Naive thymus-derived CD4-positive, alpha-beta T cell (primary cell): ENCODE results near the gene PEX11G. TPM values are rescaled to one million over a fixed set of nuclear protein-coding genes. Genes with fewer than 3 reads are reported as not detected.

Experiments
- ATAC-seq: fragments of 150-1000 bp; cut with Tn5 transposase; 2 replicates; pipeline ENCODE4 v1.10.0; 2021; ENCODE audit warnings: mild to moderate bottlenecking, moderate library complexity
- CTCF ChIA-PET: fragments of 350-600 bp; sonication (Branson Sonifier 250); formaldehyde crosslinking; loops from one replicate; lab custom pipeline; 2021; ENCODE audit warnings: antibody characterized with exemption; lab: Charles Lee
- POLR2A ChIA-PET: fragments of 350-600 bp; sonication (Branson Sonifier 250); formaldehyde crosslinking; loops from one replicate; lab custom pipeline; 2021; ENCODE audit warnings: antibody characterized with exemption, inconsistent platforms; lab: Charles Lee
- DNase-seq, 9 donors: peaks; one replicate each; pipeline versions ENCODE4 v3.0.0 to v3.0.0-alpha.2; 2020 to 2022; ENCODE audit warnings: mixed read lengths in 1 of 9
- H3K27ac ChIP-seq: one replicate; pipeline ENCODE4 v1.7.0; 2013; ENCODE audit warnings: mild to moderate bottlenecking, low read depth, low read length, moderate library complexity
- H3K27me3 ChIP-seq, 2 donors: one replicate each; pipeline ENCODE4 v1.7.0; 2013; ENCODE audit warnings: low read length in 2 of 2, mild to moderate bottlenecking in 2 of 2, moderate library complexity in 2 of 2; ENCODE audit not compliant: control insufficient read depth in 2 of 2, insufficient read depth in 2 of 2
- H3K36me3 ChIP-seq, 3 experiments: 1 replicate in 2 of 3; 2 replicates in 1 of 3; pipeline ENCODE4 v1.7.0; 2013; ENCODE audit warnings: low read length in 3 of 3, mild to moderate bottlenecking in 3 of 3, moderate library complexity in 1 of 3; ENCODE audit not compliant: insufficient read depth in 3 of 3, control insufficient read depth in 2 of 3
- H3K4me1 ChIP-seq, 2 donors: one replicate each; pipeline ENCODE4 v1.7.0; 2013; ENCODE audit warnings: low read length in 2 of 2, mild to moderate bottlenecking in 2 of 2, moderate library complexity in 1 of 2; ENCODE audit not compliant: control insufficient read depth in 2 of 2, insufficient read depth in 2 of 2
- H3K4me3 ChIP-seq: 2 replicates; pipeline ENCODE4 v1.7.0; 2013; ENCODE audit warnings: mild to moderate bottlenecking, low read length
- H3K9me3 ChIP-seq, 3 experiments: 1 replicate in 2 of 3; 2 replicates in 1 of 3; pipeline ENCODE4 v1.7.0; 2013; ENCODE audit warnings: low read length in 3 of 3; ENCODE audit not compliant: control insufficient read depth in 2 of 3
- H3K27ac Mint-ChIP-seq, 9 donors: one replicate each; pipeline ENCODE4 v1.8.0; 2020 to 2022; ENCODE audit warnings: mixed read lengths in 9 of 9, mild to moderate bottlenecking in 8 of 9, moderate library complexity in 5 of 9, inconsistent platforms in 2 of 9
- H3K27me3 Mint-ChIP-seq, 5 donors: one replicate each; pipeline ENCODE4 v1.8.0; 2021 to 2022; ENCODE audit warnings: mixed read lengths in 5 of 5, mild to moderate bottlenecking in 1 of 5
- H3K36me3 Mint-ChIP-seq, 5 donors: one replicate each; pipeline ENCODE4 v1.8.0; 2020 to 2022; ENCODE audit warnings: mixed read lengths in 5 of 5, mild to moderate bottlenecking in 3 of 5, inconsistent platforms in 1 of 5
- H3K4me1 Mint-ChIP-seq, 7 donors: one replicate each; pipeline ENCODE4 v1.8.0; 2020 to 2022; ENCODE audit warnings: mixed read lengths in 7 of 7, mild to moderate bottlenecking in 3 of 7, inconsistent platforms in 1 of 7
- H3K4me3 Mint-ChIP-seq, 10 donors: one replicate each; pipeline ENCODE4 v1.8.0; 2020 to 2022; ENCODE audit warnings: mild to moderate bottlenecking in 10 of 10, mixed read lengths in 10 of 10, moderate library complexity in 6 of 10, inconsistent platforms in 2 of 10
- H3K9me3 Mint-ChIP-seq, 11 donors: one replicate each; pipeline ENCODE4 v1.8.0; 2020 to 2022; ENCODE audit warnings: mixed read lengths in 11 of 11, mild to moderate bottlenecking in 4 of 11, inconsistent platforms in 1 of 11, moderate library complexity in 1 of 11
- intact Hi-C, 2 donors: fragments of 100-400 bp; cut with micrococcal nuclease; formaldehyde crosslinking; loops; one replicate each; pipeline ENCODE4 v1.15.1; 2023
- polyA plus RNA-seq, 2 donors: library from polyadenylated mRNA; unstranded; fragments of 300-500 nt; fragmentation: Illumina TruSeq; gene quantifications; one replicate each; pipeline ENCODE4 v1.2.3, GENCODE V29; 2021
- total RNA-seq, 6 experiments: library from RNA in 5 of 6; stranded (reverse) in 5 of 6; gene quantifications; 1 replicate in 5 of 6; 2 replicates in 1 of 6; pipeline ENCODE4 v1.2.3 and lab custom pipeline; 2021 to 2026

The PEX11G gene
- total and polyA plus RNA-seq, 7 experiments from 2014 or later: 0.59 to 1.6 (median 0.77) TPM

- Mint-ChIP-seq H3K4me1 (peaks cover 0 to 20% (median 11%) of the 10 kb centered on the region in 7 donors), H3K9me3 (peaks cover 0 to 6% (median 0%) of the 10 kb centered on the region in 11 donors)
- H3K9me3 ChIP-seq: no peaks in the 10 kb centered on the region
Observed at GRCh38 chr19:7459773-7460172, 29.1 kb downstream of the PEX11G start.

GRCh38 chr19:7458675-7459074 lies 30.2 kb downstream of the PEX11G start:
- Mint-ChIP-seq H3K4me1 (peaks cover 0 to 30% (median 16%) of the 10 kb centered on the region in 7 donors), H3K27me3 (no peaks in the 10 kb centered on the region), H3K36me3 (peaks cover 7 to 63% (median 44%) of the 10 kb centered on the region in 5 donors), H3K9me3 (peaks cover 0 to 12% (median 0%) of the 10 kb centered on the region in 11 donors), H3K4me3 (no peak overlapping the region), H3K27ac (no peak overlapping the region)
- POLR2A ChIA-PET: no interaction called here
- no peaks in the 10 kb centered on the region for H3K4me1 ChIP-seq
- intact Hi-C loops: no loop called here
- H3K27me3 ChIP-seq: no peaks in the 10 kb centered on the region
- DNase-seq: no peak
- CTCF ChIA-PET: interaction anchor here (1.1 kb wide), 1 partner anchor 25 kb away, joined by 5 read pairs; no protein-coding TSS in a partner anchor
- no peak for ATAC-seq
- H3K9me3 ChIP-seq: no peaks in the 10 kb centered on the region
- no peak overlapping the region for H3K27ac ChIP-seq
- H3K4me3 ChIP-seq: no peak overlapping the region
- H3K36me3 ChIP-seq: peaks cover 50 to 100% (median 72%) of the 10 kb centered on the region in 3 experiments

More at GRCh38 chr19:7459773-7460172, 29.1 kb downstream of the PEX11G start:
- peak overlapping the region in 2 of 9 donors; percentile 45 to 52 for H3K27ac Mint-ChIP-seq
- H3K4me3 Mint-ChIP-seq: peak overlapping the region in 1 of 10 donors; percentile 18
- no peak overlapping the region for H3K4me3 ChIP-seq
- ChIA-PET CTCF (interaction anchor here (0.5 kb wide), 1 partner anchor 808 kb away, joined by 3 read pairs; no protein-coding TSS in a partner anchor), POLR2A (interaction anchor here (0.6 kb wide), 1 partner anchor 954 kb away, joined by 3 read pairs; no protein-coding TSS in a partner anchor)
- no peaks in the 10 kb centered on the region for H3K27me3 ChIP-seq
- ATAC-seq (no peak), DNase-seq (no peak)
- H3K4me1 ChIP-seq: no peaks in the 10 kb centered on the region
- H3K27me3 Mint-ChIP-seq: no peaks in the 10 kb centered on the region
- H3K27ac ChIP-seq: no peak overlapping the region
- intact Hi-C loops: no loop called here
- H3K36me3 Mint-ChIP-seq: peaks cover 7 to 55% (median 35%) of the 10 kb centered on the region in 5 donors
- H3K36me3 ChIP-seq: peaks cover 45 to 100% (median 70%) of the 10 kb centered on the region in 3 experiments

- H3K27ac ChIP-seq: no peak overlapping the region
- H3K9me3 ChIP-seq: no peaks in the 10 kb centered on the region
- ATAC-seq (no peak), DNase-seq (no peak)
- intact Hi-C loops: no loop called here
- no peak overlapping the region for H3K4me3 ChIP-seq
- Mint-ChIP-seq H3K4me1 (peaks cover 0 to 37% (median 21%) of the 10 kb centered on the region in 7 donors), H3K27me3 (no peaks in the 10 kb centered on the region), H3K36me3 (peaks cover 7 to 67% (median 53%) of the 10 kb centered on the region in 5 donors), H3K4me3 (no peak overlapping the region), H3K9me3 (peaks cover 0 to 16% (median 0%) of the 10 kb centered on the region in 11 donors), H3K27ac (peak overlapping the region in 1 of 9 donors; percentile 86)
- H3K36me3 ChIP-seq: peaks cover 45 to 97% (median 66%) of the 10 kb centered on the region in 3 experiments
- ChIA-PET POLR2A (interaction anchor here (0.7 kb wide), 1 partner anchor 332 kb away, joined by 3 read pairs; no protein-coding TSS in a partner anchor), CTCF (no interaction called here)
- no peaks in the 10 kb centered on the region for H3K27me3 ChIP-seq
- H3K4me1 ChIP-seq: no peaks in the 10 kb centered on the region
Observed at GRCh38 chr19:7456964-7457541, 31.8 kb downstream of the PEX11G start.

- POLR2A ChIA-PET: no interaction called here
- Histone ChIP-seq H3K4me3 (no peak overlapping the region), H3K9me3 (no peaks in the 10 kb centered on the region), H3K27ac (no peak overlapping the region), H3K4me1 (no peaks in the 10 kb centered on the region), H3K27me3 (no peaks in the 10 kb centered on the region), H3K36me3 (peaks cover 43 to 97% (median 57%) of the 10 kb centered on the region in 3 experiments)
- CTCF ChIA-PET: no interaction called here
- intact Hi-C loops: no loop called here
- Mint-ChIP-seq H3K4me1 (peaks cover 0 to 48% (median 27%) of the 10 kb centered on the region in 7 donors), H3K4me3 (peak overlapping the region in 1 of 10 donors; percentile 45), H3K27me3 (no peaks in the 10 kb centered on the region), H3K9me3 (peaks cover 0 to 18% (median 0%) of the 10 kb centered on the region in 11 donors), H3K27ac (peak overlapping the region in 5 of 9 donors; percentile 45 to 77 (median 60)), H3K36me3 (peaks cover 7 to 66% (median 51%) of the 10 kb centered on the region in 5 donors)
- ATAC-seq: no peak
- no peak for DNase-seq
Observed at GRCh38 chr19:7455600-7456296, 33.1 kb downstream of the PEX11G start.

- intact Hi-C loops: no loop called here
- no peak overlapping the region for H3K4me3 Mint-ChIP-seq
- peak overlapping the region in 3 of 9 donors; percentile 12 to 66 (median 58) for H3K27ac Mint-ChIP-seq
- peaks cover 39 to 96% (median 52%) of the 10 kb centered on the region in 3 experiments for H3K36me3 ChIP-seq
- H3K27ac ChIP-seq: no peak overlapping the region
- H3K27me3 ChIP-seq: no peaks in the 10 kb centered on the region
- H3K9me3 ChIP-seq: no peaks in the 10 kb centered on the region
- peaks cover 7 to 69% (median 54%) of the 10 kb centered on the region in 5 donors for H3K36me3 Mint-ChIP-seq
- ATAC-seq (no peak), DNase-seq (no peak)
- H3K9me3 Mint-ChIP-seq: peaks cover 0 to 24% (median 0%) of the 10 kb centered on the region in 11 donors
- no peaks in the 10 kb centered on the region for H3K4me1 ChIP-seq
- H3K27me3 Mint-ChIP-seq: no peaks in the 10 kb centered on the region
- ChIA-PET CTCF (no interaction called here), POLR2A (no interaction called here)
- no peak overlapping the region for H3K4me3 ChIP-seq
- peaks cover 0 to 56% (median 34%) of the 10 kb centered on the region in 7 donors for H3K4me1 Mint-ChIP-seq
Observed at GRCh38 chr19:7454998-7455397, 33.8 kb downstream of the PEX11G start.

GRCh38 chr19:7450243-7451223 lies 38.3 kb downstream of the PEX11G start:
- POLR2A ChIA-PET: no interaction called here
- H3K36me3 ChIP-seq: peaks cover 23 to 93% (median 28%) of the 10 kb centered on the region in 3 experiments
- H3K4me1 ChIP-seq: no peaks in the 10 kb centered on the region
- DNase-seq: no peak
- no peak for ATAC-seq
- H3K27ac Mint-ChIP-seq: no peak overlapping the region
- H3K9me3 Mint-ChIP-seq: peaks cover 0 to 24% (median 0%) of the 10 kb centered on the region in 11 donors
- H3K27ac ChIP-seq: no peak overlapping the region
- no peaks in the 10 kb centered on the region for H3K27me3 Mint-ChIP-seq
- intact Hi-C loops: no loop called here
- H3K36me3 Mint-ChIP-seq: peaks cover 6 to 65% (median 46%) of the 10 kb centered on the region in 5 donors
- H3K4me1 Mint-ChIP-seq: peaks cover 0 to 44% (median 30%) of the 10 kb centered on the region in 7 donors
- H3K4me3 Mint-ChIP-seq: peak overlapping the region in 2 of 10 donors; percentile 3 to 12
- H3K4me3 ChIP-seq: no peak overlapping the region
- CTCF ChIA-PET: interaction anchor here (0.6 to 0.7 kb wide), 2 partner anchors 28 to 94 kb away, joined by 3 read pairs; no protein-coding TSS in a partner anchor
- H3K27me3 ChIP-seq: no peaks in the 10 kb centered on the region
- H3K9me3 ChIP-seq: no peaks in the 10 kb centered on the region
